ENCODE data around the gene TPSG1. TPM values are rescaled to one million over a fixed set of nuclear protein-coding genes. Genes with fewer than 3 reads are reported as not detected.
"Not testable (repeated sequence)": the region's sequence is repeated elsewhere in the genome, so short reads cannot be mapped to it uniquely, and the experiment has no call there.

The TPSG1 gene
- total RNA-seq, 2 donors from 2014 or later: not detected

GRCh38 chr16:1229476-1229875 lies 4.4 kb upstream of the TPSG1 start:
- H3K27me3 Mint-ChIP-seq (ENCODE audit: insufficient read depth): peaks cover 13% of the 10 kb centered on the region
- not testable (repeated sequence) for H3K27ac Mint-ChIP-seq; DNase-seq; H3K27ac ChIP-seq (ENCODE audit: low read depth, low read length); H3K4me3 Mint-ChIP-seq; H3K9ac ChIP-seq (ENCODE audit: extremely low read depth, low read length, poor library complexity, severe bottlenecking); H3K9me3 ChIP-seq (ENCODE audit: control insufficient read depth, low read length); H3K27me3 ChIP-seq (ENCODE audit: control insufficient read depth, insufficient read depth, low read length, poor library complexity, severe bottlenecking); H3K9me3 Mint-ChIP-seq; H3K4me1 Mint-ChIP-seq; H3K4me3 ChIP-seq (ENCODE audit: low read length); H3K4me1 ChIP-seq (ENCODE audit: control insufficient read depth, insufficient read depth, low read length); H3K36me3 ChIP-seq (ENCODE audit: control insufficient read depth, insufficient read depth, low read length); H3K36me3 Mint-ChIP-seq (ENCODE audit: low read depth)
- 87% methylated on average over 10 of the region's 13 CpGs; no CpG with 5 or more reads in 1 of the 2 experiments for WGBS, 2 experiments (ENCODE audit: insufficient coverage in 1 of 2, insufficient read length in 1 of 2)

DNA sequence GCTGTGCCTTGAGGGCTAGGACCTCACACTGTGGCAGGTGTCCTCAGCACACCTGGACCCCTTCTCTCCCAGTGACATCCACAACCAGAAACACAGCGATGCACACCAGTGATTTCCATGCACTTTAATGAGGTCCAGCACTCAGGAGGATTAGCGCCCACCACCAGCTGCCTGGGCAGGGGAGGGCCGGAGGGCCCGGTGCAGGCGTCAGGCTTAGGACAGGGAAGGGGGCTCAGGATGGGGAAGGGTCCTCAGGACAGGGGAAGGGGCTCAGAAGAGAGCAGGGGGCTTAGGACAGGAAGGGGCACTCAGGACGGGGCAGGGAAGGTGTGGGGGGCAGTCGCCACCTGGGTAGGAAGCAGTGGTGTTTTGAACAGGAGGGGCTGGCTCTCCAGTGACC lies 3.2 kb upstream of the TPSG1 start:
- not testable (repeated sequence) for H3K4me1 ChIP-seq (ENCODE audit: control insufficient read depth, insufficient read depth, low read length); H3K27ac ChIP-seq (ENCODE audit: low read depth, low read length); H3K9me3 ChIP-seq (ENCODE audit: control insufficient read depth, low read length); H3K27me3 ChIP-seq (ENCODE audit: control insufficient read depth, insufficient read depth, low read length, poor library complexity, severe bottlenecking); H3K4me1 Mint-ChIP-seq; H3K9ac ChIP-seq (ENCODE audit: extremely low read depth, low read length, poor library complexity, severe bottlenecking); H3K36me3 Mint-ChIP-seq (ENCODE audit: low read depth); H3K4me3 Mint-ChIP-seq; H3K4me3 ChIP-seq (ENCODE audit: low read length); H3K9me3 Mint-ChIP-seq; H3K36me3 ChIP-seq (ENCODE audit: control insufficient read depth, insufficient read depth, low read length); DNase-seq; H3K27ac Mint-ChIP-seq
- 83 to 87% methylated on average over 4 to 5 of the region's 7 CpGs for WGBS, 2 experiments (ENCODE audit: insufficient coverage in 1 of 2, insufficient read length in 1 of 2)
- peaks cover 13% of the 10 kb centered on the region for H3K27me3 Mint-ChIP-seq (ENCODE audit: insufficient read depth)

DNA sequence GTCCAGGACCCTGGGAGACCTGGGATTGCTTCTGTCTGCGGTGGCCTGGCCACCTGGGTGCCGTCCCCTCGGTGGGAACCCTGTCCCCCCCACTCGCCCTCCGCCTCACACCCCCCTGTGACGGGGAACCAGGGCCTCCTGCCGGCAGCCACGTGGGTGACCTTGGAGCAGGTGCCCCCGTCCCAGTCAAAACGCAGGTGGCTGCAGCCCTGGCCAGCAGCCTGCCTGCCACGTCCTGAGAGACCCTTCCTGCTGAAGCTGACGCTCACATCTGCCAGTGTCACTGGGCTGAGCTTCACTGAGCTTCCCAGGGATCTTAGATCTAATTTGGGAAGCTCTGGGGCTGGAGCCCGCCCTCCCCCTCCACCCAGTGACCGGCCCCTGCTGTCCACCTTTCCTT lies 1.6 kb upstream of the TPSG1 start:
- not testable (repeated sequence) for DNase-seq; H3K4me3 Mint-ChIP-seq; H3K4me1 Mint-ChIP-seq; H3K36me3 Mint-ChIP-seq (ENCODE audit: low read depth); H3K9me3 Mint-ChIP-seq; H3K9ac ChIP-seq (ENCODE audit: extremely low read depth, low read length, poor library complexity, severe bottlenecking); H3K4me3 ChIP-seq (ENCODE audit: low read length); H3K27me3 ChIP-seq (ENCODE audit: control insufficient read depth, insufficient read depth, low read length, poor library complexity, severe bottlenecking); H3K27ac Mint-ChIP-seq; H3K9me3 ChIP-seq (ENCODE audit: control insufficient read depth, low read length); H3K36me3 ChIP-seq (ENCODE audit: control insufficient read depth, insufficient read depth, low read length); H3K4me1 ChIP-seq (ENCODE audit: control insufficient read depth, insufficient read depth, low read length); H3K27ac ChIP-seq (ENCODE audit: low read depth, low read length)
- WGBS, 2 experiments (ENCODE audit: insufficient coverage in 1 of 2, insufficient read length in 1 of 2): 75 to 100% methylated on average over 3 to 12 of the region's 14 CpGs
- peaks cover 13% of the 10 kb centered on the region for H3K27me3 Mint-ChIP-seq (ENCODE audit: insufficient read depth)

DNA sequence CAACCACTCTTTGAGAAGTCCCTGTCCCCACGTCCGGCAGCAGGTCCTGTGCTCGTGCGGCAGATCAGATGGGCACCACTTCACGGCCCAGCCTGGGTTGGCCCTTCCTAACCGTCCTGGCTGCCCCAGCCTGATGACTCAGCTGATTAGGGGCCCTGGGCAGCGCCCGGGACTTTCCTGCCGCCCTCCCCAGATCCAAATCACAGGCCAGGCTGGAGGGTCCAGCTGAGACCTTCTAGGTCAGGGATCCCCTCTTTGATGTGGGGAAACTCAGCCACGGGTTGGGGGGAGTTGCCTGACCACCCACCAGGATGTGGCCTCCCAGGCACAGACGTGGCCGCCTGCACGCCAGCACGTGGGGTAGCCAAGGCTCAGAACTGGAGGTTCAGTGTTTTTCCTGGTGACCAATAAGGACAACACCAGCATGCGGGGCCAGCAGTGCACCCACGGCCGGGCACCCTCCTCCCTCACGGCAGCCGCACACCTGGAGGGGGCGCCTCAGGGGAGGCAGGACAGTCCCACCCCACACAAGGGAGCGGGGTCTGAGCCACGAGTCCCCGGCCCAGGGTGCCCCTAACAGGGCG lies 752 bp upstream of the TPSG1 start:
- H3K4me3 ChIP-seq (ENCODE audit: low read length); H3K9ac ChIP-seq (ENCODE audit: extremely low read depth, low read length, poor library complexity, severe bottlenecking); H3K4me1 ChIP-seq (ENCODE audit: control insufficient read depth, insufficient read depth, low read length); H3K4me3 Mint-ChIP-seq; H3K36me3 ChIP-seq (ENCODE audit: control insufficient read depth, insufficient read depth, low read length); H3K9me3 Mint-ChIP-seq; H3K27ac Mint-ChIP-seq; H3K4me1 Mint-ChIP-seq; H3K36me3 Mint-ChIP-seq (ENCODE audit: low read depth); DNase-seq; H3K27ac ChIP-seq (ENCODE audit: low read depth, low read length); H3K27me3 ChIP-seq (ENCODE audit: control insufficient read depth, insufficient read depth, low read length, poor library complexity, severe bottlenecking); H3K9me3 ChIP-seq (ENCODE audit: control insufficient read depth, low read length): not testable (repeated sequence)
- WGBS, 2 experiments (ENCODE audit: insufficient coverage in 1 of 2, insufficient read length in 1 of 2): 81 to 85% methylated on average over 7 to 24 of the region's 24 CpGs
- peaks cover 13% of the 10 kb centered on the region for H3K27me3 Mint-ChIP-seq (ENCODE audit: insufficient read depth)

DNA sequence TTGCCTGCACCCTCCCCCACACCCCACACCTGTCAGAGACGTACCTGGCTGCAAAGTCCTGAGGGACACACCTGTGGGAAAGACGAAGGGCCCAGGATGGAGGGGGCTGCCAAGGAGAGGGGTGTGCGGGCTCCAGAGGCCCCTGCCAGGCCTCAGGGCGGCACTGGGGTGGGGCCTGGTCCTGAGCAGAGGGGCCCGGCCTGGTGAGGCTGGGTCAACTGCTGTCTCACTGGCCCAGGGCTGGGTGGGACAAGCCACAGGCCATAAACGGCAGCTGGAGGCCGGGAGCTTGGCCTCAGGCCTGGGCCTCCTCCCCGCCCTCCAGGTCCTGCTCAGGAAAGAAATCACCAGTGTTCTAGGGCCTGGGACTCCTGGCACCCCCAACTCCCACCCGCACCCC lies 510 bp downstream of the TPSG1 start:
- Mint-ChIP-seq H3K27me3 (ENCODE audit: insufficient read depth) (peaks cover 8% of the 10 kb centered on the region), H3K4me3 (no peak overlapping the region), H3K9me3 (no peaks in the 10 kb centered on the region), H3K36me3 (ENCODE audit: low read depth) (peaks cover 7% of the 10 kb centered on the region), H3K4me1 (no peaks in the 10 kb centered on the region), H3K27ac (no peak overlapping the region)
- whole genome bisulfite sequencing, 2 experiments (ENCODE audit: insufficient coverage in 1 of 2, insufficient read length in 1 of 2): 83 to 89% methylated on average over 1 to 9 of the region's 9 CpGs
- no peak overlapping the region for H3K27ac ChIP-seq (ENCODE audit: low read depth, low read length)
- no peak overlapping the region for H3K4me3 ChIP-seq (ENCODE audit: low read length)
- no peaks in the 10 kb centered on the region for H3K9me3 ChIP-seq (ENCODE audit: control insufficient read depth, low read length)
- no peaks in the 10 kb centered on the region for H3K36me3 ChIP-seq (ENCODE audit: control insufficient read depth, insufficient read depth, low read length)
- H3K9ac ChIP-seq (ENCODE audit: extremely low read depth, low read length, poor library complexity, severe bottlenecking): no peak overlapping the region
- DNase-seq: no peak
- H3K27me3 ChIP-seq (ENCODE audit: control insufficient read depth, insufficient read depth, low read length, poor library complexity, severe bottlenecking): no peaks in the 10 kb centered on the region
- H3K4me1 ChIP-seq (ENCODE audit: control insufficient read depth, insufficient read depth, low read length): no peaks in the 10 kb centered on the region
- TF ChIP-seq, protein P1, sequence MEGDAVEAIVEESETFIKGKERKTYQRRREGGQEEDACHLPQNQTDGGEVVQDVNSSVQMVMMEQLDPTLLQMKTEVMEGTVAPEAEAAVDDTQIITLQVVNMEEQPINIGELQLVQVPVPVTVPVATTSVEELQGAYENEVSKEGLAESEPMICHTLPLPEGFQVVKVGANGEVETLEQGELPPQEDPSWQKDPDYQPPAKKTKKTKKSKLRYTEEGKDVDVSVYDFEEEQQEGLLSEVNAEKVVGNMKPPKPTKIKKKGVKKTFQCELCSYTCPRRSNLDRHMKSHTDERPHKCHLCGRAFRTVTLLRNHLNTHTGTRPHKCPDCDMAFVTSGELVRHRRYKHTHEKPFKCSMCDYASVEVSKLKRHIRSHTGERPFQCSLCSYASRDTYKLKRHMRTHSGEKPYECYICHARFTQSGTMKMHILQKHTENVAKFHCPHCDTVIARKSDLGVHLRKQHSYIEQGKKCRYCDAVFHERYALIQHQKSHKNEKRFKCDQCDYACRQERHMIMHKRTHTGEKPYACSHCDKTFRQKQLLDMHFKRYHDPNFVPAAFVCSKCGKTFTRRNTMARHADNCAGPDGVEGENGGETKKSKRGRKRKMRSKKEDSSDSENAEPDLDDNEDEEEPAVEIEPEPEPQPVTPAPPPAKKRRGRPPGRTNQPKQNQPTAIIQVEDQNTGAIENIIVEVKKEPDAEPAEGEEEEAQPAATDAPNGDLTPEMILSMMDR (conservative IDR thresholded peaks at IDR 0.05): no peak

Data from endodermal cell (in vitro differentiated cells).